HCT116 (cell line): Measurements from ENCODE around the gene THEMIS. TPM values are rescaled to one million over a fixed set of nuclear protein-coding genes. Genes with fewer than 3 reads are reported as not detected.

Source experiments
- ATAC-seq: fragments of 200-7000 bp; cut with Tn5 transposase; 2 replicates; pipeline ENCODE4 v1.9.1; 2020; ENCODE audit warnings: mild to moderate bottlenecking, moderate library complexity
- BruUV-seq: library from RNA; stranded (reverse); fragments of 400-500 nt; replicated peaks from 2 replicates; lab custom pipeline; 2021; lab: Mats Ljungman, UMichigan
- CTCF ChIA-PET: fragments of 300-600 bp; sonication (Branson Sonifier 250); formaldehyde crosslinking; loops from one replicate; lab custom pipeline; 2021; ENCODE audit warnings: antibody characterized with exemption; lab: Charles Lee
- POLR2A ChIA-PET: fragments of 300-600, 350-600 bp; sonication (Branson Sonifier 250); formaldehyde crosslinking; loops from one replicate; lab custom pipeline; 2021; ENCODE audit warnings: antibody characterized with exemption; lab: Charles Lee
- RAD21 ChIA-PET, 2 experiments: fragments of 300-600 bp; sonication (Branson Sonifier 250); formaldehyde crosslinking; loops; one replicate each; lab custom pipeline; 2023; ENCODE audit warnings: low total read pairs in 2 of 2; ENCODE audit not compliant: uncharacterized antibody in 2 of 2, unreplicated experiment in 2 of 2, low non-redundant PET in 1 of 2; lab: Charles Lee
- DNase-seq: peaks from one replicate; pipeline ENCODE4 v3.0.0-alpha.2; 2010; ENCODE audit warnings: low read depth, low spot score
- H2AFZ ChIP-seq: fragments of 200-600 bp; shearing (Covaris generic), sonication (generic); 2 replicates; pipeline ENCODE4 v1.6.1; 2017; ENCODE audit warnings: low read depth, mixed run types, mixed read lengths, antibody characterized with exemption, low read length; ENCODE audit not compliant: poor library complexity, severe bottlenecking
- H3K27ac ChIP-seq: 2 replicates; pipeline ENCODE4 v1.5.1; 2012; ENCODE audit warnings: low read depth, low read length
- H3K27me3 ChIP-seq: fragments of 200-600 bp; sonication (generic); 2 replicates; pipeline ENCODE4 v1.6.1; 2016; ENCODE audit warnings: mixed run types, low read length, mixed read lengths; ENCODE audit not compliant: insufficient read depth
- H3K36me3 ChIP-seq, 2 experiments: fragments of 200-500 bp in 1 of 2; fragments of 200-600 bp in 1 of 2; sonication (Bioruptor generic) in 1 of 2; sonication (generic) in 1 of 2; 2 replicates each; pipeline versions ENCODE4 v1.5.1 to v1.6.1; 2014 to 2016; ENCODE audit warnings: low read length in 2 of 2, inconsistent platforms in 1 of 2, mixed read lengths in 1 of 2, mixed run types in 1 of 2; ENCODE audit not compliant: insufficient read depth in 2 of 2, control insufficient read depth in 1 of 2
- H3K4me1 ChIP-seq, 2 experiments: fragments of 200-600 bp in 1 of 2; sonication (generic) in 1 of 2; 2 replicates each; pipeline versions ENCODE4 v1.5.1 to v1.6.1; 2012 to 2017; ENCODE audit warnings: low read length in 2 of 2, inconsistent platforms in 1 of 2, mild to moderate bottlenecking in 1 of 2, mixed read lengths in 1 of 2, mixed run types in 1 of 2, moderate library complexity in 1 of 2; ENCODE audit not compliant: insufficient read depth in 2 of 2, control insufficient read depth in 1 of 2
- H3K4me2 ChIP-seq: fragments of 200-600 bp; sonication (generic); 2 replicates; pipeline ENCODE4 v1.6.1; 2017; ENCODE audit warnings: mixed run types, low read length, mixed read lengths
- H3K4me3 ChIP-seq, 2 experiments: fragments of 200-600 bp in 1 of 2; sonication (generic) in 1 of 2; replicated peaks in 1 of 2; 2 replicates each; pipeline ENCODE4 v1.5.1; 2011 to 2016; ENCODE audit warnings: low read length in 2 of 2, control low read depth in 1 of 2, low read depth in 1 of 2, mild to moderate bottlenecking in 1 of 2, mixed read lengths in 1 of 2, mixed run types in 1 of 2
- H3K79me2 ChIP-seq: fragments of 200-600 bp; sonication (generic); 2 replicates; pipeline ENCODE4 v1.6.1; 2017; ENCODE audit warnings: mild to moderate bottlenecking, mixed run types, low read length, moderate library complexity, mixed read lengths; ENCODE audit not compliant: insufficient read depth
- H3K9ac ChIP-seq: fragments of 200-600 bp; sonication (generic); 2 replicates; pipeline ENCODE4 v1.6.1; 2016; ENCODE audit warnings: low read length, mixed read lengths
- H3K9me2 ChIP-seq: fragments of 200-600 bp; sonication (generic), shearing (Covaris generic); 2 replicates; pipeline ENCODE4 v1.6.1; 2017; ENCODE audit warnings: mixed run types, mild to moderate bottlenecking, moderate library complexity; ENCODE audit not compliant: insufficient read depth
- H3K9me3 ChIP-seq, 2 experiments: fragments of 200-500 bp in 1 of 2; fragments of 200-600 bp in 1 of 2; sonication (Bioruptor generic) in 1 of 2; sonication (generic) in 1 of 2; 2 replicates each; pipeline ENCODE4 v1.6.1; 2014 to 2017; ENCODE audit warnings: low read length in 2 of 2, mixed read lengths in 2 of 2, inconsistent platforms in 1 of 2, low read depth in 1 of 2, mild to moderate bottlenecking in 1 of 2, mixed run types in 1 of 2, moderate library complexity in 1 of 2; ENCODE audit not compliant: control insufficient read depth in 1 of 2, insufficient read depth in 1 of 2
- H4K20me1 ChIP-seq: fragments of 200-600 bp; sonication (generic), shearing (Covaris generic); 2 replicates; pipeline ENCODE4 v1.6.1; 2017; ENCODE audit warnings: mixed run types, mild to moderate bottlenecking, moderate library complexity; ENCODE audit not compliant: insufficient read depth
- ATF3 ChIP-seq: IDR thresholded peaks from 2 replicates; pipeline ENCODE4 v1.6.1; 2012
- CBX3 ChIP-seq: IDR thresholded peaks from 2 replicates; pipeline ENCODE4 v1.6.1; 2012; ENCODE audit warnings: low read depth
- CEBPB ChIP-seq: IDR thresholded peaks from 2 replicates; pipeline ENCODE4 v1.6.1; 2012; ENCODE audit warnings: low read depth
- EGR1 ChIP-seq: IDR thresholded peaks from 2 replicates; pipeline ENCODE4 v1.6.1; 2012; ENCODE audit warnings: low read depth
- ELF1 ChIP-seq: IDR thresholded peaks from 2 replicates; pipeline ENCODE4 v1.6.1; 2012; ENCODE audit warnings: low read depth, borderline replicate concordance
- MAX ChIP-seq: IDR thresholded peaks from 2 replicates; pipeline ENCODE4 v1.6.1; 2012
- REST ChIP-seq: IDR thresholded peaks from 2 replicates; pipeline ENCODE4 v1.6.1; 2012; ENCODE audit warnings: low read depth
- SP1 ChIP-seq: IDR thresholded peaks from 2 replicates; pipeline ENCODE4 v1.6.1; 2012; ENCODE audit warnings: low read depth
- SRF ChIP-seq: IDR thresholded peaks from 2 replicates; pipeline ENCODE4 v1.6.1; 2012; ENCODE audit warnings: low read depth
- TCF7L2 ChIP-seq: IDR thresholded peaks from 2 replicates; pipeline ENCODE4 v1.7.0; 2011; ENCODE audit warnings: borderline replicate concordance, inconsistent platforms; ENCODE audit not compliant: insufficient read depth, insufficient read length; ENCODE audit errors: extremely low read depth
- intact Hi-C: fragments of 100-400 bp; cut with micrococcal nuclease; formaldehyde crosslinking; loops from 2 replicates; pipeline ENCODE4 v1.10.0; 2022
- total RNA-seq: library from RNA; stranded (reverse); gene quantifications from one replicate; pipeline ENCODE4 v1.2.1, GENCODE V29; 2021; ENCODE audit not compliant: unreplicated experiment

Gene THEMIS
- total RNA-seq, 1 experiment from 2014 or later, result 0.20 TPM

GRCh38 chr6:127933137-127933536 is 32.3 kb upstream of the THEMIS start:
- intact Hi-C loops, result no loop called here
- no peak overlapping the region for H3K27ac ChIP-seq
- no TSS peak for BruUV-seq
- DNase-seq, result no peak
- no peaks in the 10 kb centered on the region for H3K27me3 ChIP-seq
- TF ChIP-seq REST (no peak), ELF1 (no peak), SRF (no peak), CBX3 (no peak), TCF7L2 (no peak), SP1 (no peak), CEBPB (no peak), MAX (no peak), ATF3 (no peak), EGR1 (no peak)
- RAD21 ChIA-PET, result no interaction called here
- no peaks in the 10 kb centered on the region for H3K9me2 ChIP-seq
- no peaks in the 10 kb centered on the region for H3K79me2 ChIP-seq
- no peak overlapping the region for H3K4me3 ChIP-seq
- peaks cover 0 to 8% of the 10 kb centered on the region in 2 experiments; a peak in 2 of 4 replicates for H3K9me3 ChIP-seq
- H3K4me2 ChIP-seq, result no peak overlapping the region
- no peak for ATAC-seq
- no peak overlapping the region for H2AFZ ChIP-seq
- CTCF ChIA-PET, result no interaction called here
- no peaks in the 10 kb centered on the region for H3K36me3 ChIP-seq
- H3K9ac ChIP-seq, result no peak overlapping the region
- H4K20me1 ChIP-seq, result no peaks in the 10 kb centered on the region
- H3K4me1 ChIP-seq, result no peaks in the 10 kb centered on the region
- POLR2A ChIA-PET, result no interaction called here
